NK-92 (cell line): Measurements from ENCODE around the gene NR1H2.
"Not testable (repeated sequence)": the region's sequence is repeated elsewhere in the genome, so short reads cannot be mapped to it uniquely, and the experiment has no call there.

Experiments used
- DNase-seq: peaks from one replicate; lab custom pipeline; 2025; ENCODE audit not compliant: unreplicated experiment; lab: John Stamatoyannopoulos, UW

NR1H2 gene

GRCh38 chr19:50376166-50377050, at the start of gene NR1H2:
TSS of gene NR1H2 (plus strand) at chr19:50376457. CDS start at chr19:50377606, 1,149 bp downstream.
- peak; percentile 77 for DNase-seq

DNA sequence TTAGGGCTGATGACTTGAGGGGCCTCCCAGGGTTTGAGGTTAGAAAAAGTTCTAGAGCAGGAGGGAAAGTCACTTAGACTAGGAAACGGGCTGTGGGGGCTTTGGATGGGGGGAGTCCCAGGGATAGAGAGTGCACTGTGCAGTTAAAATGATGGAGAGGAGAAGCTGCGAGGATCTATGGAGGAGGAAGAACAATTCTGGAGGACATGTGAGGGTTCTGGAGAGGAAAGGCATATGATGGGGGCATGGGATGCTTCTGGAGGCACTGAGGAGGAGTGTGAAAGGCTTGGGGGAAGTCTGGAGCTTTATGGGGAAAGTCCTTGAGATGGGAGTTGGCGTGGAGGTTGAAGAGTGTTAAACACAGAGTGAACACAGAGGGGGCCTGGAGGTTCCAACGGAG, 49.2 kb upstream of the NR1H2 start:
- DNase-seq = no peak

- no peak for DNase-seq
These were observed 48.6 kb upstream of the NR1H2 start for GRCh38 chr19:50327461-50328223.

- DNase-seq = no peak
These were observed 47.9 kb upstream of the NR1H2 start for GRCh38 chr19:50328224-50328872.

- no peak for DNase-seq
These were observed 47.4 kb upstream of the NR1H2 start for GRCh38 chr19:50328873-50329145.

DNA sequence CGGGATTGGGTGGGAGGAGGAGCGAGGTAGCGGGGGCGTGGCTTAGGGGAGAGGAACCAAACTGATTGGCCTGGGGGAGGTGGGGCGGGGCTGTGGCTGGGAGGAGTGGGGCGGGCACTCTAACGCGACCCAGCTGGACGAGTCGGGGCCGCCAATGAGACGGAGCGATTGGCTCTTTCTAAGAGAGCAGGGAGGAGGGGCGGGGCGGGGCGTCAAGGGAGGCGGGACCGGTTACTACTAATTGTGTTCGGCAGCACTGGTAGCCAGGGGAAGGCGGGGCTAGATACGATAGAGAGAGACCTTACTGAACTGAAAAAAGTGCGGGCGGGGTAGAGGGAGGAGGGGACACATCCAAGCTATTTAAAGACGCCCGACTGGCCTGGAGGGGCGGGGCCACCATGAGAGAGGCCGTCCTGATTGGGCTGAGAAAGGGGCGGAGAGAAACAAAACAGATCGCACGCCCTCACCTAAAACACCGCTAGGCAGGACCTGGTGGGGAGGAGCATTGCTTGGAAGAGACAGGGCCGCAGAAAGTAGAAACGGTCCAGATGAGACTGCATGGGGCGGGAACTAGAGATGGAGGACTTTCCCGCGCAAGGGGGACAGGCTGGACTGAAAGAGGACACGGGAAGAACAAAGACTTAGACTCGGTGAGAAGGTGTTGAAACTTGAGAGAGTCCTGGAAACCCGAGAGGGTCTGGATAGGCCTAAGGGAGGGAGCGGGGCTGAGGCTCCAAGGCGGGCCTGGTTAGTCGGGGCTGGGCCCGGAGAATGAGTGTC, 46.9 kb upstream of the NR1H2 start, which contains the start of gene KCNC3:
TSS of gene KCNC3 (minus strand) at position 232 of the 780 bp plus-strand sequence. CDS start 295 bp downstream, outside the sequence.
- no peak for DNase-seq

GRCh38 chr19:50329926-50330294, 46.3 kb upstream of the NR1H2 start:
- not testable (repeated sequence) for DNase-seq

- DNase-seq = no peak
These were observed 45.7 kb upstream of the NR1H2 start for GRCh38 chr19:50330365-50331078.

DNA sequence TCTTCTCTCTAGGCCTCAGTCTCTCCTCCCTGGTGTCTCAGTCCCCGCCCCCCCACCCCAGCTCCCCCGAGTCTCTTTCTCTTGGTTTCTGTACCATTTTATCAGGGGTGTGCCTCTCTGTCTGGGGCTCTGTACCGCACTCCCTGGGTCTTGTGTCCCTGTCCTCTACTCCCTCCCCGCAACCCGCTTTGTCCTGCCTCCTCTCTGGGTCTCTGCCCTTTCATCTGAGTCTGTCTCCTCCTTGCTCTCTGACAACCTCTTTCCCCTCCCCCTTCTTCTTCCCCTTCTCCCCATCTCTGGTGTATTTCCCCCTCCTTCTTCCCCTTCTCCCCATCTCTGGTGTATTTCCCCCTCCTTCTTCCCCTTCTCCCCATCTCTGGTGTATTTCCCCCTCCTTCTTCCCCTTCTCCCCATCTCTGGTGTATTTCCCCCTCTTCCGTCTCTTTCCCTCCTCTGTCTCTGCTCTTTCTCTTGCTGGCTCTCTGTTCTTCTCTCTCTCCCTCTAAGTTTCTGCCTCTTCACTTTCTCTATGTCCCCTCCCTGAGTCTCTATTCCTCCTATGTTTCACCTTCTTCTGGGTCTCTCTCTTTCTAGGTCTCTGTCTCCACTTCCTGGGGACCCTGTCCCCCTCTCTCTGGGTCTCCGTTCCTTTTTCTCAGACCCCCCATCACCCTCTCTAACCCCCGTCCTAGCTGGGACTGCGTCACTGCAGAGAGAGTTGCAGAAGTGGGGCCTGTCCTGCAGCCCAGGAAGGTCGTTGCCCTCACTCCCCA, 44.9 kb upstream of the NR1H2 start:
- no peak for DNase-seq

DNA sequence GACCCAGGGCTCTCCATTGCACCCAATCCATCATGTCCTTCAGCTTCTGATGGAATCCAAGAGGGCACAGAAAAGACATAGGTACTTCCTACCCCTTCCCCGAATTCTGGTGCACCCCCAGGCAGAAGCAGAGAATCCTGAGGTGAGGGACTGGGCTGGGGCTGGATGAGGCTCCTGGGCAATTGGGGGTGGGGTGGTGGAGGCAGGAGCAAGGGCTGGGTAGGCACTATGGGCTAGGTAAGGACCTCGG, 44.3 kb upstream of the NR1H2 start:
- DNase-seq = no peak

GRCh38 chr19:50332244-50333038, 43.8 kb upstream of the NR1H2 start:
- no peak for DNase-seq

DNA sequence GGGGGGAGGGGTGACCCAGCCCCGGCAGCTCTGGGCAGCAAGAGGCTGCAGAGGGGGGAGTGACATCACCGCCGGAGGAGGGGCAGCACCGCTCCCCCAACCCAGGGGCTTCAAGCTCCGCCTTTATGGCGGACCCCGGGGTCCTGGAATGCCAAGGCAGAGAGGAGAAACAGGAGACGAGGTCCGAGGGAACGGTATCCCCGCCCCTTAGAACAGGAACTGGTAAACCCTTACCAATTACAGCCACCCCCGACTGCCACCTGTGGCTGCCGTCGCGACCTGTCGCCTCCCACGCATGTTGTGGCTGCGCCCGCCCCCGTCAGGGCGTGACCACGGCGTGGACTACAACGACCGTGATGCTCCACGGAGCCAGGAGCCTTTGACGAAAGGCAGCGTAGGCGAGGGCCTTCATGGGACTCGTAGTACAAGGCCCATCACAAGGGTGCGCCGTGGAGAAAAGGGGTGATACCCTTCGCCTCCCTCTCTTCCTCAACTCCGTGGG, 43.0 kb upstream of the NR1H2 start:
- no peak for DNase-seq

DNA sequence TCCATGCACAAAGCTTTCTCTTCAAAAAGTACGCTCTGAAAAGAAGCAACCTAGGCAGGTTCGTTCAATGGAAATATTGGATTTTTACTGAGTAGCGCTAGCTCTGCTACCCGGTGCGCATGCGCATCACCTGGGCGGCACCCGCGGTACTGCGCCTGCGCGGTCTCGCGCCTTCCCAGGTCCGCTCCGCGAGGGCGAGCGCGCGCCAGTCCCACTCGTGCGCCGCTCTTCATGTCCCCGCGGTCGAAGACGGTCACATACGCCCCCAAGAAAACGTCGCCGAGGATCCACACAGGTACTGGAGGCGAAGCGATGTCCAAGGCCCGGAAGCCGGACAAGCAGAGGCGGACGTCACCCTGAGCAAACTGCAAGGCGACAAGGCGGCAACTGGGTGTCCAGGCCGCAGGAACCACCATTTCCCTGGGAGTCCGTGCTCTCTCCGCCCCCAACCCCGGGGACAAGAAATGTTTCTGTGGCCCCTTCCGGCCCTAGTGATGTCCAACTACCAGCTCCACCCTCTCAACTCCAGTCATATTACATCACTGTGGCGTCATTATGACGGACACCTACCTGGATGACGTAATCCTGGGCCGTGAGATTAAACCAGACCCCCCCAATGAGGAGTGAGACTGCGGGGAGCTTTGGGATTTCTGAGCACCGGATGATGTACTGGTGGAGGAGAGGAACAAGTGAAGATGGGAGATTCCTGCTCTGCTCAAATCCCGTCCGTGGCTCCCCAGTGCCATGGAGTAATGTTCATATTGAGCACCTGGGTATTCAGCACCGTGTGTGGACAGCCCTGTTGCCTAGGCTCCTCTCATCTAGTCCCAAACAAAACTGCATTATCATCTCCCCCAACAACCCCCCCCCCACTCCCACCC, 42.3 kb upstream of the NR1H2 start:
- DNase-seq = no peak

DNA sequence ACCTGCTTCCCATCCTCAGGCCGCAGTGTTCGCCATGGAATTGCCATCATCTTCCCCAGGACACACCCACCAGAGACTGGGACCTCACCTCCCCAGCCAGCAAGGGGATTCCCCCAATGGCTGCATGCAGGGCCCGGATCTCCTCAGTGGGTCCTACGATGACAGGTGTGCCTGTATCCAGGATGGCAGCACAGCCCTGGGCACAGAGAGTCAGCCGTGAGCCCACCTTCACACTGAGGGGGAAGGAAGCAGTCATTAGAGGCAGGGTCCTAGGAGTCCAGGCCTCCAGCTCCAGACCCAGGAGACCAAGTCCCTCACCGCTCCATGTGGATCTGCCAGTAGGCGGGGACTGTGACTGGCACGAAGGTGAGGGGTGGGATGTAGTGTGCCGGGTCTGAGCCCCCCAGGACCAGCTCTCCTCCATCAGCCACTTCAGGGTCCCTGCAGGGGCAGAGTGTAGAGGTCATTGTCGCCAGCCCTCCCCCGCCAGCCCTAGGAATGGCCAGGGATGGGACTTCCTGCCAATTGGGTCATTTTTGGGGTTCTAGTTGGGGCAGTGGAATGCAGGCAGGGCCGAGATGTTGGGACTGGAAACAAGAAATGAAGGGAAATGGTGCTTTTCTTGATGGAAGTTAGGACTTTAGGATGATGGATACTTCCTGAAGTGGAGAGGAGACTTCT, 41.4 kb upstream of the NR1H2 start:
- DNase-seq = no peak

DNA sequence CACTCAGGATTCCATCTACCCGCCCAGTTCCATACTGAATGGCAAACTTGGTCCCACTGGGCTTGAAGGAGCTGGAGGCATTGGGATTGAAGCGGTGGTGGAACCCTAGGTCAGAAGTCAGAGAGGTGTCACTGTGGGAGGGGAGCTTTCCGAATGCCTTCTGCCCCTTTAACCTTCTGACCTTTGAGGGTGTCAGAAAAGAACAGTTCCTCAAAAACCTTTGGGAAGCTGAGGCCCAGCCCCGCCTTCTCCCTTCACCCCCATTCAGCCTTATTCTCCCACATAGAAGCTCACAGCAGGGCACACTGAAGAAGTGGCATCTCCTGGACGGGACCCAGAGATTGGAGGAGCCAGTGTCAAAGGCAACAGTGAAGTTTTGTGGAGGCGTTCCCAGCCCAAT, 39.2 kb upstream of the NR1H2 start:
- not testable (repeated sequence) for DNase-seq

GRCh38 chr19:50340331-50340730, 35.9 kb upstream of the NR1H2 start:
- DNase-seq = no peak

DNA sequence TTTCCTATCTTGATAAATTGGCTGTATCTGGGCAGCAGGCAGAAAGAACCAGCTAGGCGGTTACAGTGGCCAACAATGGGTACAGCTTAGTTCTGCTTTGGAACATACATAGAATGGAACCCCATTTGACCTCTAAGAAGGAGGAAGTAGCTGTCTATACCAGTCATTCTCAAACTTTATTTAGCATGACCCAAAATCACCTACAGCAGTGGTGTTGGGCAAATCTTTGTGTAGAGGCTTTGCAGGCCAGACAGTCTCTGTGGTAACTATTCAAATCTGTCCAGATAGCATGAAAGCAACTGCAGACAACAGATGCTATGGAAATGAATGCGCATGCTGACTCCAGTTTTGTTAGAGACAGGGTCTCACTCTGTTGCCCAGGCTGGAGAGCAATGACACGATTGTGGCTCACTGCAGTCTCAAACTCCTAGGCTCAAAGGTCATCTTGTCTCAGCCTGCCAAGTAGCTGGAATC, 35.1 kb upstream of the NR1H2 start:
- DNase-seq = no peak
